Pancreas (tissue), 10 donors: ENCODE measurements around the gene SUPT5H. TPM values are rescaled to one million over a fixed set of nuclear protein-coding genes. Genes with fewer than 3 reads are reported as not detected.

ENCODE experiments used
- ATAC-seq, 4 donors: fragments of 200-7000 bp; cut with Tn5 transposase; one replicate each; pipeline versions ENCODE4 v1.8.0 to v1.9.1; 2020; ENCODE audit warnings: mild to moderate bottlenecking in 4 of 4, moderate library complexity in 4 of 4
- DNase-seq, 6 donors: peaks; one replicate each; pipeline ENCODE4 v3.0.0-alpha.2; 2020
- FAIRE-seq: peaks from 2 replicates; lab custom pipeline; 2012; peaks lifted over from hg19 to GRCh38; lab: Jason Lieb, UNC
- H3K27ac ChIP-seq, 4 donors: fragments of 200-600 bp; sonication (generic); 1 replicate in 3 of 4; 2 replicates in 1 of 4; pipeline versions ENCODE4 v1.5.0 to v1.8.0; 2020
- H3K27me3 ChIP-seq, 4 donors: fragments of 200-600 bp; one replicate each; pipeline ENCODE4 v1.8.0; 2021
- H3K36me3 ChIP-seq, 3 donors: fragments of 200-600 bp; sonication (generic) in 1 of 3; one replicate each; pipeline versions ENCODE4 v1.5.0 to v1.8.0; 2020 to 2021
- H3K4me1 ChIP-seq, 3 donors: fragments of 200-600 bp; one replicate each; pipeline ENCODE4 v1.8.0; 2021
- H3K4me3 ChIP-seq, 4 donors: fragments of 200-600 bp; sonication (generic) in 2 of 4; one replicate each; pipeline versions ENCODE4 v1.5.0 to v1.8.0; 2020 to 2021
- H3K9me3 ChIP-seq, 4 donors: fragments of 200-600 bp; one replicate each; pipeline ENCODE4 v1.8.0; 2021
- WGBS, 2 donors: extraction: QIAGEN DNeasy Blood & Tissue Kit; methylation state at CpG; one replicate each; pipeline ENCODE4 v1.1.7; 2013; 5-methylcytosine and 5-hydroxymethylcytosine counted together
- intact Hi-C, 3 donors: fragments of 100-400 bp; cut with DNase I; formaldehyde crosslinking; loops; one replicate each; pipeline versions ENCODE4 v1.11.1 to v1.14.2; 2022
- polyA plus RNA-seq, 2 donors: library from polyadenylated mRNA; stranded (reverse); fragments of 200-250 nt; gene quantifications; one replicate each; pipeline ENCODE4 v1.2.3, GENCODE V29; 2013
- total RNA-seq, 6 donors: library from RNA; stranded (reverse); fragmentation: NEBNext Ultra II Directional in 4 of 6; extraction: Animal tissue kit (Norgen Biotek cat#: 25700) in 4 of 6; gene quantifications; one replicate each; pipeline versions ENCODE4 v1.2.1 to v1.2.4, GENCODE V29; 2021 to 2023
- TF ChIP-seq, protein P1 (sequence below), 4 donors: fragments of 200-600 bp; sonication (generic) in 3 of 4; IDR thresholded peaks; one replicate each; pipeline versions ENCODE4 v1.5.0 to v1.8.0; 2021; ENCODE audit warnings: antibody characterized with exemption in 4 of 4
- donor health status: healthy with polysubstance abuse.
- donor health status: DM: no; HTN: no; CAD: no; lungs with moderate emphysema.
- donor health status: DM: no; HTN: no; CAD: no.
- donor health status: control.
- donor health status: control.
- donor health status: Bipolar disorder and iron deficiency.
- donor health status: DM: yes; HTN: yes; CAD: no.
- donor health status: DM: no; HTN: no; CAD: no.
- donor health status: DM: no; HTN: no; CAD: no.
- donor health status: DM: yes; HTN: yes; CAD: no.

SUPT5H gene
- total and polyA plus RNA-seq, 8 donors, result 49.3 to 229 (median 60.7) TPM

DNA sequence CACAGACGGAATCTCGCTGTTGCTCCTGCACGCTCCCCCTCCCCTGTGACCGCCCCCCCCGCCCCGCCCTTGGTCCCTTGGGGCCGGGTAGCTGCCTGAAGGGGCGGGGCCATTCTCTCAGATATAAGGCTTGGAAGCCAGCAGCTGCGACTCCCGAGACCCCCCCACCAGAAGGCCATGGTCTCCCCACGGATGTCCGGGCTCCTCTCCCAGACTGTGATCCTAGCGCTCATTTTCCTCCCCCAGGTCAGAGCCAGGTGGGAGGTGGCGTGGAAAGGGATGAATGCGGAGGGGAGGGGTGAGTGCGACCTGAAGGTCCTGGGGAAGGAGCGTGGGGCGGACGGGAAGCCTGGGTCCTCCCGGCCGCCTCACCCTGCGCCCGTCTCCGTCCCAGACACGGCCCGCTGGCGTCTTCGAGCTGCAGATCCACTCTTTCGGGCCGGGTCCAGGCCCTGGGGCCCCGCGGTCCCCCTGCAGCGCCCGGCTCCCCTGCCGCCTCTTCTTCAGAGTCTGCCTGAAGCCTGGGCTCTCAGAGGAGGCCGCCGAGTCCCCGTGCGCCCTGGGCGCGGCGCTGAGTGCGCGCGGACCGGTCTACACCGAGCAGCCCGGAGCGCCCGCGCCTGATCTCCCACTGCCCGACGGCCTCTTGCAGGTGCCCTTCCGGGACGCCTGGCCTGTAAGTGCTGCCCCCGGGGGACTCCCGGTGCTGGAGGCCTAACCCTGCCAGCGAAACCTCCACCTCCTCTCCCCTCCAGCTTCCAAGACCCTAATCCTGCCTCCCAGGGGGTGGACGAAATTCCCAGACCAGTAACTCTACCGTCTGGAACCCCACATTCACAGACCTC lies 53.6 kb downstream of the SUPT5H start, which contains the start of gene DLL3:
DLL3 (plus strand) TSS at position 150 of the 845 bp plus-strand sequence; CDS start at position 178, 28 bp downstream.
- intact Hi-C loops, result no loop called here
- 2% methylated on average over 55 to 60 of the region's 60 CpGs for WGBS, 2 donors
- DNase-seq (no peak), ATAC-seq (peak in 1 of 4 donors; percentile 35), FAIRE-seq (no peak)
- Histone ChIP-seq H3K9me3 (no peaks in the 10 kb centered on the region), H3K4me1 (peaks cover 6 to 8% (median 7%) of the 10 kb centered on the region in 3 donors), H3K4me3 (peak within 1 kb of the TSS in 2 of 4 donors; percentile 4 to 17), H3K27ac (no peak within 1 kb of the TSS), H3K27me3 (peaks cover 0 to 4% (median 2%) of the 10 kb centered on the region in 4 donors), H3K36me3 (no peaks in the 10 kb centered on the region)
- TF ChIP-seq, protein P1, sequence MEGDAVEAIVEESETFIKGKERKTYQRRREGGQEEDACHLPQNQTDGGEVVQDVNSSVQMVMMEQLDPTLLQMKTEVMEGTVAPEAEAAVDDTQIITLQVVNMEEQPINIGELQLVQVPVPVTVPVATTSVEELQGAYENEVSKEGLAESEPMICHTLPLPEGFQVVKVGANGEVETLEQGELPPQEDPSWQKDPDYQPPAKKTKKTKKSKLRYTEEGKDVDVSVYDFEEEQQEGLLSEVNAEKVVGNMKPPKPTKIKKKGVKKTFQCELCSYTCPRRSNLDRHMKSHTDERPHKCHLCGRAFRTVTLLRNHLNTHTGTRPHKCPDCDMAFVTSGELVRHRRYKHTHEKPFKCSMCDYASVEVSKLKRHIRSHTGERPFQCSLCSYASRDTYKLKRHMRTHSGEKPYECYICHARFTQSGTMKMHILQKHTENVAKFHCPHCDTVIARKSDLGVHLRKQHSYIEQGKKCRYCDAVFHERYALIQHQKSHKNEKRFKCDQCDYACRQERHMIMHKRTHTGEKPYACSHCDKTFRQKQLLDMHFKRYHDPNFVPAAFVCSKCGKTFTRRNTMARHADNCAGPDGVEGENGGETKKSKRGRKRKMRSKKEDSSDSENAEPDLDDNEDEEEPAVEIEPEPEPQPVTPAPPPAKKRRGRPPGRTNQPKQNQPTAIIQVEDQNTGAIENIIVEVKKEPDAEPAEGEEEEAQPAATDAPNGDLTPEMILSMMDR (IDR thresholded peaks at IDR 0.05), result no peak

DNA sequence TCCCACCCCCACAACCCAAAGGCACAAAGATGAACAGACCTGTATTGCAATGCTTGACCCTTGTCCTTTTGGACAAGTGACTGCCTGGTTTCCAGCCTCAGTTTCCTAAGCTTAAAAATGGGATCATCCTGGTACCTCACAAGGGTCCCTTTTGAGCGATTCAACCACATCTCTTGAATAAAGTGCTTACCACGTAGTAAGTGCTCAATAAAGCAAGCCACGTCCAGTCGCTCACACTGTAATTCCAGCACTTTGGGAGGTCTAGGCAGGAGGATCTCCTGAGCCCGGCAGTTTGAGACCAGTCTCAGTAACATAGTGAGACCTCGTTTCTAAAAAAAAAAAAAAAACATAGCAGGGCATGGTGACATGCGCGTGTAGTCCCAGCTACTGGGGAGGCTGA lies 54.5 kb downstream of the SUPT5H start:
- intact Hi-C loops, result no loop called here
- no peaks in the 10 kb centered on the region for H3K36me3 ChIP-seq
- no peak overlapping the region for H3K27ac ChIP-seq
- ATAC-seq (no peak), FAIRE-seq (no peak), DNase-seq (no peak)
- WGBS, 2 donors, result 70 to 73% methylated on average over 8 of the region's 8 CpGs
- no peaks in the 10 kb centered on the region for H3K9me3 ChIP-seq
- H3K27me3 ChIP-seq, result peaks cover 0 to 5% (median 2%) of the 10 kb centered on the region in 4 donors
- TF ChIP-seq, protein P1 (IDR thresholded peaks at IDR 0.05), result no peak
- peaks cover 6 to 8% (median 7%) of the 10 kb centered on the region in 3 donors for H3K4me1 ChIP-seq
- no peak overlapping the region for H3K4me3 ChIP-seq

DNA sequence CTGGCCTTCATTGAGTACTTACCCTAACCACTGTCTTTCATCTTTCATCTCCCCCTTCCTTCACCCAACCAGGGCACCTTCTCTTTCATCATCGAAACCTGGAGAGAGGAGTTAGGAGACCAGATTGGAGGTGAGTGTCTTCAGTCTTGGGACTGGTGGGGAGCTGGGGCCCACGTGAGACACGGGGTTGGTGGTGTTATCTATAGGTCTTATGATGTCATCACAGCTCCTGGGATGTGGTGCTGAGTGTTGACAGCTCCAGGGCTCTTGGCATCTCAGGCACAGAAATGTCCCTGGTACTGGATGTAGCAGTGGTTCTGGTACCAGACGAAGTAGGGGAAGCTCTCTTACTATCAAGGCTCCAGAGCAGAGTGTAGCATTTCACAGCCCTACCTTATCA lies 55.2 kb downstream of the SUPT5H start:
- intact Hi-C loops, result no loop called here
- TF ChIP-seq, protein P1 (IDR thresholded peaks at IDR 0.05), result no peak
- WGBS, 2 donors, result 38 to 54% methylated on average over 4 of the region's 4 CpGs
- Histone ChIP-seq H3K9me3 (no peaks in the 10 kb centered on the region), H3K4me1 (peaks cover 6 to 8% (median 7%) of the 10 kb centered on the region in 3 donors), H3K27me3 (peaks cover 0 to 10% (median 2%) of the 10 kb centered on the region in 4 donors), H3K27ac (no peak overlapping the region), H3K4me3 (no peak overlapping the region), H3K36me3 (no peaks in the 10 kb centered on the region)
- ATAC-seq (no peak), FAIRE-seq (no peak), DNase-seq (no peak)

DNA sequence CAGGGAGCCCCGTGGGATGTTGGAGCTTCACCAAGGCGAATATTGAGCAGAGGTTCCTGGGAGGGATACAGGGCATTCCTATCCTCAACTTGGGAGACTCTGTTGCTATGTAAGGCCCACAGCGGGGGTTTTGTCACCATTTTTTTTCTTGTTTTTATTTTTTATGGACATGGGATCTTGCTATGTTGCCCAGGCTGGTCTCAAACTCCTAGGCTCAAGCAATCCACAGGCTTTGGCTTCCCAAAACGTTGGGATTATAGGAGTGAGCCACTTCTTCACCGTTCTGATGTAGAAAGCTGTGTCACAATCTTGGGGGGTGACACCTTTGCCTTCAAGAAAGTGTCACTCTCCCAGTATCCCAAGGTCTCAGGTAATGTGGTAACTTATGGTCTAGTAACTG lies 56.0 kb downstream of the SUPT5H start:
- FAIRE-seq, result no peak
- ATAC-seq, result no peak
- 69 to 77% methylated on average over 5 of the region's 5 CpGs for WGBS, 2 donors
- Histone ChIP-seq H3K9me3 (no peaks in the 10 kb centered on the region), H3K4me3 (no peak overlapping the region), H3K4me1 (peaks cover 6 to 8% (median 7%) of the 10 kb centered on the region in 3 donors), H3K27ac (no peak overlapping the region), H3K36me3 (no peaks in the 10 kb centered on the region), H3K27me3 (peaks cover 0 to 17% (median 2%) of the 10 kb centered on the region in 4 donors)
- no peak for DNase-seq
- intact Hi-C loops, result no loop called here
- TF ChIP-seq, protein P1 (IDR thresholded peaks at IDR 0.05), result no peak
